SH-SY5Y (cell line): Measurements from ENCODE around the gene ADORA3.

Source experiments
- GATA2 ChIP-seq: IDR thresholded peaks from 2 replicates; pipeline ENCODE4 v1.6.1; 2011; ENCODE audit warnings: mild to moderate bottlenecking, low read depth, low read length
- GATA3 ChIP-seq: IDR thresholded peaks from 2 replicates; pipeline ENCODE4 v1.6.1; 2011; ENCODE audit warnings: low read depth, mild to moderate bottlenecking, low read length, moderate library complexity

DNA sequence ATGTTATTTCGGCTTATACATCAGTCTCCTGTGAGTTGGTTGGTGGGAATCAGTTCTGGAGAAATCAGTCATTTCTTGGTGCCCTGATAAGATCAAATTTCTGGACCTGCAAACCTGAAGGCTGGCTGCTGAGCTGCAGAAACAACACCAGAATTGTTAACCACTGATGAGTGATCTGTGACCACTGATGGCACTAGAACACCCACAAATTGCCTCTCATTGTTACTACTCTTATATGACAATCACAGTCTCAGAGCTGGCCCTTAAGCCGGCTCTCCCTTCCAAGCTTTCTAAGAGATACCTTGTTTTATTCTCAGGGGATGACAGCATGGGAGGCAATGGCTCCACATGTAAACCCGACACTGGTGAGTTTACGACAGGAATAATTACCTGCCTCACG, 27.7 kb downstream of the ADORA3 start:
- TF ChIP-seq GATA2 = no peak
- TF ChIP-seq GATA3 = no peak
